Prostate gland (tissue), 2 donors: ENCODE measurements around the gene DNAJC30.

Experiments used
- CTCF ChIP-seq, 4 experiments: fragments of 200-600 bp in 2 of 4; fragments of 450-650 bp in 2 of 4; sonication (generic) in 2 of 4; IDR thresholded peaks; 1 replicate in 3 of 4; 2 replicates in 1 of 4; pipeline ENCODE4 v1.5.1; 2016 to 2019; ENCODE audit warnings: antibody characterized with exemption in 4 of 4, mild to moderate bottlenecking in 2 of 4, moderate library complexity in 2 of 4
- POLR2A ChIP-seq: fragments of 450-650 bp; IDR thresholded peaks from one replicate; pipeline ENCODE4 v1.6.1; 2016; ENCODE audit warnings: antibody characterized with exemption, mild to moderate bottlenecking

GRCh38 chr7:73679709-73680108, 3.5 kb downstream of the DNAJC30 start:
- TF ChIP-seq CTCF (IDR thresholded peaks at IDR 0.05), result no peak
- no peak for TF ChIP-seq POLR2A
